Adrenal gland (tissue), 5 donors: ENCODE measurements around the gene LGALS13.
"Not testable (repeated sequence)": the region's sequence is repeated elsewhere in the genome, so short reads cannot be mapped to it uniquely, and the experiment has no call there.

Source experiments
- CTCF ChIP-seq, 6 experiments: fragments of 450-650 bp in 4 of 6; fragments of 200-600 bp in 2 of 6; sonication (generic) in 1 of 6; IDR thresholded peaks; 1 replicate in 5 of 6; 2 replicates in 1 of 6; pipeline versions ENCODE4 v1.5.1 to v1.8.0; 2016 to 2021; ENCODE audit warnings: antibody characterized with exemption in 6 of 6, mild to moderate bottlenecking in 2 of 6, moderate library complexity in 1 of 6
- POLR2A ChIP-seq, 2 donors: fragments of 450-650 bp; IDR thresholded peaks; one replicate each; pipeline ENCODE4 v1.6.1; 2017; ENCODE audit warnings: antibody characterized with exemption in 2 of 2, mild to moderate bottlenecking in 2 of 2, moderate library complexity in 1 of 2
- donor health status: DM: no; HTN: no; CAD: no.

GRCh38 chr19:39627631-39628030, 25.3 kb downstream of the LGALS13 start:
- not testable (repeated sequence) for TF ChIP-seq POLR2A, CTCF (IDR thresholded peaks at IDR 0.05)
